ENCODE data around the gene UBB.

The UBB gene

DNA sequence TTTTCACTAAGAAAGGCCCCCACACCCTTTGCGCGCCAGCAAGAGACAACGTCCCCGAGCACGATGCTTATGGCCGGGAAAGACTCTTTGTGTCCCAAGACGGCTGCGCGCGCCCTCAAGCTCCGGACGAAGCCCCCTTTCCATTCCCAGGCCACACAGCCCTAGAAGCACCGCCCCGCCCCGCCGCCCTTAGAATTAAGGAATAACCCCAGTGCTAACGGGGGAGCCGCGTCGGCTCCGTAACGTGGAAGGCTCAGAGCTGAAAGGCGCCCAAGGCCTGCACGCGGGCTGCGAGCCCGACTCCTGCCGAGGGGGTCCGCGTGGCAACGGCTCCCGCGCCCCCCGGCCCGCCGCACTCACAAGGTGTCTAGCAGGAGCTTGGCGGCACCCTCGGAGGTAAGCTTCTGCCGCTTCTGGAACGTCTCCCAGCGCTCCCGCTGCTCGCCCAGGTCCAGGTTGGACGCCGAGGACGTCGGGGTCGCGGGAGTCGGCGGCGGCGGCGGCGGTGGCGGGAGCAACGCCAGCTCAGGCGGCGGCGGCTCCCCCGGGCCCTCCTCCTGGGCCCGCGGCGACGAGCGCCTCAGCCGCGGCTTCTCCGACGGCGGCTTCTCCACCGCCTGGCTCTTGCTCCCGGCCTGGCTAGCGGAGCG lies 28.1 kb upstream of the UBB start:
- peak overlapping the region; percentile 91 for H2AFZ ChIP-seq (ENCODE audit: insufficient read depth, low read length, poor library complexity)
- DNase-seq, result no peak
- H3K4ac ChIP-seq (ENCODE audit: low read depth, low read length), result no peak overlapping the region
- H3K4me3 ChIP-seq (ENCODE audit: low read depth, low read length), result peak overlapping the region; percentile 72
- peaks cover 2 to 4% of the 10 kb centered on the region in 2 experiments for H3K36me3 ChIP-seq (ENCODE audit: control insufficient read depth in 1 of 2, insufficient read depth in 2 of 2, low read length in 2 of 2)
- peaks cover 4% of the 10 kb centered on the region for H3K79me1 ChIP-seq (ENCODE audit: low read length)
- H3K27me3 ChIP-seq (ENCODE audit: insufficient read depth, low read length), result peaks cover 13% of the 10 kb centered on the region
- peaks cover 3 to 6% of the 10 kb centered on the region in 2 experiments for H3K4me1 ChIP-seq (ENCODE audit: control insufficient read depth in 1 of 2, insufficient read depth in 2 of 2, low read length in 2 of 2)
- H3K27ac ChIP-seq (ENCODE audit: low read depth, low read length), result no peak overlapping the region
- no peak overlapping the region for H3K23ac ChIP-seq (ENCODE audit: low read length)
- H2BK12ac ChIP-seq (ENCODE audit: low read length), result no peak overlapping the region
- no peak overlapping the region for H3K9ac ChIP-seq (ENCODE audit: low read length)
- peak overlapping the region; percentile 52 for H4K91ac ChIP-seq (ENCODE audit: low read depth, low read length)
- H3K18ac ChIP-seq (ENCODE audit: low read length), result peak overlapping the region; percentile 71
- peak overlapping the region; percentile 54 for H4K8ac ChIP-seq (ENCODE audit: low read depth, low read length)
- H3K79me2 ChIP-seq (ENCODE audit: control insufficient read depth, insufficient read depth, low read length, poor library complexity), result no peaks in the 10 kb centered on the region
- H3K4me2 ChIP-seq (ENCODE audit: low read length), result peak overlapping the region; percentile 86
- no peak overlapping the region for H2AK5ac ChIP-seq (ENCODE audit: low read length)
- peak overlapping the region; percentile 40 for H4K12ac ChIP-seq (ENCODE audit: low read depth, low read length)
- H3K14ac ChIP-seq (ENCODE audit: low read length), result peak overlapping the region; percentile 34
- no peak overlapping the region for H2BK120ac ChIP-seq (ENCODE audit: insufficient read depth, low read length, poor library complexity)
- H2BK5ac ChIP-seq (ENCODE audit: low read depth, low read length, poor library complexity), result no peak overlapping the region
- WGBS (ENCODE audit: extremely low coverage, insufficient coverage, insufficient read length), result no CpG with 5 or more reads among the region's 75 CpGs
- H3K9me3 ChIP-seq (ENCODE audit: insufficient read depth, low read depth, low read length), result no peaks in the 10 kb centered on the region

GRCh38 chr17:16353317-16354174 lies 27.3 kb upstream of the UBB start, which contains the start of gene CENPV:
TSS of gene CENPV (minus strand) at chr17:16353469. CDS start at chr17:16353436, 33 bp downstream.
- Histone ChIP-seq H3K27me3 (ENCODE audit: insufficient read depth, low read length) (peaks cover 13% of the 10 kb centered on the region), H3K4ac (ENCODE audit: low read depth, low read length) (no peak within 1 kb of the TSS), H2AFZ (ENCODE audit: insufficient read depth, low read length, poor library complexity) (peak within 1 kb of the TSS; percentile 91), H3K14ac (ENCODE audit: low read length) (peak within 1 kb of the TSS; percentile 34), H4K12ac (ENCODE audit: low read depth, low read length) (peak within 1 kb of the TSS; percentile 40), H3K9me3 (ENCODE audit: insufficient read depth, low read depth, low read length) (no peaks in the 10 kb centered on the region), H3K4me3 (ENCODE audit: low read depth, low read length) (peak within 1 kb of the TSS; percentile 72), H3K79me1 (ENCODE audit: low read length) (peaks cover 4% of the 10 kb centered on the region), H3K23ac (ENCODE audit: low read length) (no peak within 1 kb of the TSS), H2BK12ac (ENCODE audit: low read length) (no peak within 1 kb of the TSS), H2BK120ac (ENCODE audit: insufficient read depth, low read length, poor library complexity) (no peak within 1 kb of the TSS), H3K4me1 (ENCODE audit: control insufficient read depth in 1 of 2, insufficient read depth in 2 of 2, low read length in 2 of 2) (peaks cover 3 to 6% of the 10 kb centered on the region in 2 experiments), H3K9ac (ENCODE audit: low read length) (no peak within 1 kb of the TSS), H3K27ac (ENCODE audit: low read depth, low read length) (no peak within 1 kb of the TSS), H3K79me2 (ENCODE audit: control insufficient read depth, insufficient read depth, low read length, poor library complexity) (no peaks in the 10 kb centered on the region), H3K4me2 (ENCODE audit: low read length) (peak within 1 kb of the TSS; percentile 86), H2AK5ac (ENCODE audit: low read length) (no peak within 1 kb of the TSS), H3K18ac (ENCODE audit: low read length) (peak within 1 kb of the TSS; percentile 71), H4K91ac (ENCODE audit: low read depth, low read length) (peak within 1 kb of the TSS; percentile 52), H3K36me3 (ENCODE audit: control insufficient read depth in 1 of 2, insufficient read depth in 2 of 2, low read length in 2 of 2) (peaks cover 2 to 4% of the 10 kb centered on the region in 2 experiments), H4K8ac (ENCODE audit: low read depth, low read length) (peak within 1 kb of the TSS; percentile 69), H2BK5ac (ENCODE audit: low read depth, low read length, poor library complexity) (no peak within 1 kb of the TSS)
- no CpG with 5 or more reads among the region's 83 CpGs for WGBS (ENCODE audit: extremely low coverage, insufficient coverage, insufficient read length)
- peak in 1 of 2 donors; percentile 40 for DNase-seq

GRCh38 chr17:16354585-16354984 lies 26.3 kb upstream of the UBB start:
- H3K14ac ChIP-seq (ENCODE audit: low read length), result no peak overlapping the region
- H3K79me1 ChIP-seq (ENCODE audit: low read length), result peaks cover 4% of the 10 kb centered on the region
- H3K23ac ChIP-seq (ENCODE audit: low read length), result no peak overlapping the region
- H4K8ac ChIP-seq (ENCODE audit: low read depth, low read length), result no peak overlapping the region
- H3K4me3 ChIP-seq (ENCODE audit: low read depth, low read length), result no peak overlapping the region
- H2AK5ac ChIP-seq (ENCODE audit: low read length), result no peak overlapping the region
- no peak overlapping the region for H4K12ac ChIP-seq (ENCODE audit: low read depth, low read length)
- H3K27me3 ChIP-seq (ENCODE audit: insufficient read depth, low read length), result peaks cover 13% of the 10 kb centered on the region
- H2AFZ ChIP-seq (ENCODE audit: insufficient read depth, low read length, poor library complexity), result no peak overlapping the region
- no peaks in the 10 kb centered on the region for H3K79me2 ChIP-seq (ENCODE audit: control insufficient read depth, insufficient read depth, low read length, poor library complexity)
- no peak overlapping the region for H3K27ac ChIP-seq (ENCODE audit: low read depth, low read length)
- no peaks in the 10 kb centered on the region for H3K36me3 ChIP-seq (ENCODE audit: control insufficient read depth in 1 of 2, insufficient read depth in 2 of 2, low read length in 2 of 2)
- peaks cover 3 to 6% of the 10 kb centered on the region in 2 experiments for H3K4me1 ChIP-seq (ENCODE audit: control insufficient read depth in 1 of 2, insufficient read depth in 2 of 2, low read length in 2 of 2)
- no peak overlapping the region for H2BK120ac ChIP-seq (ENCODE audit: insufficient read depth, low read length, poor library complexity)
- no peak overlapping the region for H2BK12ac ChIP-seq (ENCODE audit: low read length)
- H3K9ac ChIP-seq (ENCODE audit: low read length), result no peak overlapping the region
- H3K9me3 ChIP-seq (ENCODE audit: insufficient read depth, low read depth, low read length), result no peaks in the 10 kb centered on the region
- no peak overlapping the region for H3K4ac ChIP-seq (ENCODE audit: low read depth, low read length)
- H3K4me2 ChIP-seq (ENCODE audit: low read length), result no peak overlapping the region
- H3K18ac ChIP-seq (ENCODE audit: low read length), result no peak overlapping the region
- no peak for DNase-seq
- H4K91ac ChIP-seq (ENCODE audit: low read depth, low read length), result no peak overlapping the region
- no peak overlapping the region for H2BK5ac ChIP-seq (ENCODE audit: low read depth, low read length, poor library complexity)
- WGBS (ENCODE audit: extremely low coverage, insufficient coverage, insufficient read length), result no CpG with 5 or more reads among the region's 14 CpGs

- Histone ChIP-seq H2AFZ (ENCODE audit: insufficient read depth, low read length, poor library complexity) (no peak overlapping the region), H2BK120ac (ENCODE audit: insufficient read depth, low read length, poor library complexity) (no peak overlapping the region), H2BK12ac (ENCODE audit: low read length) (no peak overlapping the region), H3K14ac (ENCODE audit: low read length) (no peak overlapping the region), H4K91ac (ENCODE audit: low read depth, low read length) (no peak overlapping the region), H3K23ac (ENCODE audit: low read length) (no peak overlapping the region), H4K8ac (ENCODE audit: low read depth, low read length) (no peak overlapping the region), H2AK5ac (ENCODE audit: low read length) (no peak overlapping the region), H3K9me3 (ENCODE audit: insufficient read depth, low read depth, low read length) (no peaks in the 10 kb centered on the region), H3K4me1 (ENCODE audit: control insufficient read depth in 1 of 2, insufficient read depth in 2 of 2, low read length in 2 of 2) (no peaks in the 10 kb centered on the region), H3K9ac (ENCODE audit: low read length) (no peak overlapping the region), H3K27me3 (ENCODE audit: insufficient read depth, low read length) (no peaks in the 10 kb centered on the region), H3K79me1 (ENCODE audit: low read length) (no peaks in the 10 kb centered on the region), H3K4me2 (ENCODE audit: low read length) (no peak overlapping the region), H3K79me2 (ENCODE audit: control insufficient read depth, insufficient read depth, low read length, poor library complexity) (no peaks in the 10 kb centered on the region), H2BK5ac (ENCODE audit: low read depth, low read length, poor library complexity) (no peak overlapping the region), H3K4ac (ENCODE audit: low read depth, low read length) (no peak overlapping the region), H3K4me3 (ENCODE audit: low read depth, low read length) (no peak overlapping the region), H3K36me3 (ENCODE audit: control insufficient read depth in 1 of 2, insufficient read depth in 2 of 2, low read length in 2 of 2) (no peaks in the 10 kb centered on the region), H4K12ac (ENCODE audit: low read depth, low read length) (no peak overlapping the region), H3K27ac (ENCODE audit: low read depth, low read length) (no peak overlapping the region), H3K18ac (ENCODE audit: low read length) (no peak overlapping the region)
- DNase-seq, result no peak
Measured at GRCh38 chr17:16358394-16358793, 22.5 kb upstream of the UBB start.

Data from trophoblast cell (in vitro differentiated cells and primary cell).